Stimulated activated CD8-positive, alpha-beta memory T cell treated with anti-CD3 and anti-CD28 coated beads, Interleukin-7, amount 100 ng/mL, for 48 hours (primary cell): Measurements from ENCODE around the gene GLB1L.
A peak's percentile ranks its signal among the peaks of the same experiment; 100 is the strongest.
"Not testable (repeated sequence)": the region's sequence is repeated elsewhere in the genome, so short reads cannot be mapped to it uniquely, and the experiment has no call there.

ENCODE experiments used
- DNase-seq, 2 donors: peaks; one replicate each; pipeline ENCODE4 v3.0.0-alpha.2; 2020; ENCODE audit warnings: low read depth in 1 of 2; ENCODE audit errors: extremely low read depth in 1 of 2

The GLB1L gene

DNA sequence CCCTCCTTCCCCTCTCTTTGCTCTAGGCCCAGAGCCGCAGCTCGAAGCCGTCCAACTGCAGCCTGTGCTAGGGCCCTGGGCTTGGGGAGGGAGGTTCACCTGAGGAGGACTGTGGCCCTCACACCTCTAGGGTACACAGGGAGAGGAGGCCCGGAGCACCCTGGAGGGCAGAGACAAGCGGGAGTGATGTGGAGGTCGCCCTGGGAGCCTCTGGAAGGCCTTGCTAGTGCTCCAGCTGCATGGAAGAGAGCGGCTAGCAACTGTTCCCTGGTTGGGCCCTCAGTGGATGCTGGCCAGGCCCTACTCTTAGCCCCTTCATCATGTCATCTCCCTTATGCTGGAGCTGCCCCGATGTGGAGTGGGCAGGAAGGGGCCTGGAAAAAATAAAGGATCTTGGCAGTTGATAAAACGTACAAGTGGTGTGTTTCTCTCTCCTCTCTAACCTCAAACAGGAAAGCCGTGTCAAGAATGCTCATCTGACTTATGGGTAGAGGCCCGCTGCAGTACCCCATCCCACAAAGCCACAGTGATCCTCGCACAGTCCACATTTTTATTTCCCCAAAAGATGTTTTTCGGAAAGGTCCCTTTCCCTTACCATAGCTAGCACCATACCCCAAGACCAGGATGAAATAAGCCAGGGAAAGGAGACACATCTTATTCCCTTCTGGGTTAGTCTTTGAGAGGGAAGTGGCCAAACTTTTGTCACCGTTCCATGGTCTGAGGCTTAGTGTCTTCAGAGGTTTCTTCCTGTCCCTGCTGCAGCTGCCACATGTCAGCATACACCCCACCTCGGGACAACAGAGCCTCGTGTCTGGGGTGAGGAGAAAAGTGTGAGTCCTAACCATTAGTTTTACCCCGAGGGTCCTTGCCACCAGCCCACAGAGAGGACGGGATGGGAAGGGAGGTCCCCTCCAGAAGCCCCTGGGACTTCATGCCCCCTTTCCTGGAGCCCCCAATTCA lies 35.7 kb downstream of the GLB1L start:
- no peak for DNase-seq

GRCh38 chr2:219207884-219208740 lies 37.1 kb downstream of the GLB1L start:
- no peak for DNase-seq

GRCh38 chr2:219207134-219207883 lies 37.9 kb downstream of the GLB1L start:
- no peak for DNase-seq

- DNase-seq = peak; percentile 88 to 93
Measured at GRCh38 chr2:219206328-219207133, 38.7 kb downstream of the GLB1L start, which contains the start of gene ZFAND2B. ZFAND2B (plus strand) TSS chr2:219206782; CDS start chr2:219206988, 206 bp downstream.

DNA sequence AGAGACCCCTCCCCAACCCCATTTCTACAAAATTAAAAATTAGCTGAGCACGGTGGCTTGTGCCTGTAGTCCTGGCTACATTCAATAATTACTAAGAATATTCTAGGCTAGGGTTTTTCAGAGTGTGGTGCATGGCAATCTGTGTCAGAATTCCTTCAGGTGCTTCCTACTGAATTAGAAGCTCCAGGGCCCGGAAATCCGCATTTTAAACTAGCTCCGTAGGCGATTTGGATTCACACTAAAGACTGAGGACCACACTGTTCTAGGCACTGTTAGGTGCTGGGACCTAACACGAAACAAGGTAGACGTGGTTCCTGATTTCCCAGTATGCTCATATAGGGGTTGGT lies 39.3 kb downstream of the GLB1L start:
- DNase-seq = no peak

- no peak for DNase-seq
Measured at GRCh38 chr2:219205165-219205538, 40.1 kb downstream of the GLB1L start.

DNA sequence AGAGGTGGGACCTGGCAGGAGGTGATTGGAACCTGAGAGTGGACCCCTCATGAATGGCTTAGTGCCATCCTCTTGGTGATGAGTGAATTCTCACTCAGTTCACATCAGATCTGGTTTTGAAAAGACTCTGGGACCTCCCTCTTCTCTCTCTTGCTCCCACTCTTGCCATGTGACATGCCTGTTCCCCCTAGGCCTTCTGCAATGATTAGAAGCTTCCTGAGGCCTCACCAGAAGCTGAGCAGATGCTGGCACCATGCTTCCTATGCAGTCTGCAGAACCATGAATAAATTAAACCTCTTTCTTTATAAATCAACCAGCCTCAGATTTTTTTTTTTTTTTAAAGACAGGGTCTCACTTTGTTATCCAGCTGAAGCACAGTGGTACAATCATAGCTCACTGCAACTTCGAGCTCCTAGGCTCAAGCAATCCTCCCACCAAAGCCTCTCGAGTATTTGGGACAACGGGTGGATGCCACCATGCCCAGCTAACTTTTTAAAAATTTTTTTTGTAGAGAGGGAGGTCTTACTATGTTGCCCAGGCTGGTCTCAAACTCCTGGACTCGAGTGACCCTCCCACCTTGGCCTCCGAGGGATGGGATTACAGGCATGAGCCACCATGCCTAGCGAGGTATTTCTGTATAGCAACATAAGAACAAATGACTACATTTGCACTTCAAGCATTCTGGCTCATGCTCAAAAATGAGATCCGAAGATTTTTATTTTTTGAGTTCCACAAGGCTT lies 40.6 kb downstream of the GLB1L start:
- no peak for DNase-seq

GRCh38 chr2:219201331-219201730 lies 43.9 kb downstream of the GLB1L start:
- DNase-seq = not testable (repeated sequence)

DNA sequence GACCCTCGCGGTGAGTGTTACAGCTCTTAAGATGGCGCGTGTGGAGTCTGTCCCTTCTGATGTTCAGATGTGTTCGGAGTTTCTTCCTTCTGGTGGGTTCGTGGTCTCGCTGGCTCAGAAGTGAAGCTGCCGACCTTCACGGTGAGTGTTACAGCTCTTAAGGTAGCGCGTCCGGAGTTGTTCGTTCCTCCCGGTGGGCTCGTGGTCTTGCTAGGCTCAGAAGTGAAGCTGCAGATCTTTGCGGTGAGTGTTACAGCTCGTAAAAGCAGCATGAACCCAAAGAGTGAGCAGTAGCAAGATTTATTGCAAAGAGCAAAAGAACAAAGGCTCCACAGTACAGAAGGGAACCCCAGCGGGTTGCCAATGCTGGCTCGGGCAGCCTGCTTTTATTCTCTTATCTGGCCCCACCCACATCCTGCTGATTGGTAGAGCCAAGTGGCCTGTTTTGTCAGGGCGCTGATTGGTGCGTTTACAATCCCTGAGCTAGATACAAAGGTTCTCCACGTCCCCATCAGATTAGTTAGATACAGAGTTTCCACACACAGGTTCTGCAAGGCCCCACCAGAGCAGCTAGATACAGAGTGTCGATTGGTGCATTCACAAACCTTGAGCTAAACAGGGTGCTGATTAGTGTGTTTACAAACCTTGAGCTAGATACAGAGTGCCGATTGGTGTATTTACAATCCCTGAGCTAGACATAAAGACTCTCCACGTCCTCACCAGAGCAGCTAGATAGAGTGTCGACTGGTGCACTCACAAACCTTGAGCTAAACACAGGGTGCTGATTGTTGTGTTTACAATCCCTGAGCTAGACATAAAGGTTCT lies 44.5 kb downstream of the GLB1L start:
- peak in 1 of 2 donors; percentile 27 for DNase-seq

GRCh38 chr2:219199470-219200211 lies 45.6 kb downstream of the GLB1L start:
- no peak for DNase-seq

DNA sequence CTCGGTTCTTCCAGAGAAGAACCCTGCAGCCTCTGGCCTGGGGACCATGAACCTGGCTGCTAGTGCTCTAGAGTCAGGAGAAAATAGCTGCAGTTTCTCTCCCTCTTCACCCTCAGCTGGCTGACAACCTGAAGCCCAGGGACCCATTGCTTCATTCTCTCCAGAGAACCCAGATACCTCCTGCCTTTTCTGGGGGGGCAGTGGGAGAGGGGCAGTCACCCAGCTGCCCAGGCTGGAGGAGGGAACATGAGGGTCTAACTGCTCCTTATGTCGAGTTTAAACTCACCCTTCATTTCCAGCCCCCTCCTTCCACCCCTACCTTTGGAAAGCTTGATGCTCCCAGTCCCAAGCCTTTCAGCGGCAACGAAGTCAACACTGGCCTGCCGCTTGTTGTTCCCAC lies 46.3 kb downstream of the GLB1L start:
- no peak for DNase-seq

GRCh38 chr2:219197388-219197787 lies 47.9 kb downstream of the GLB1L start:
- DNase-seq = no peak

GRCh38 chr2:219186754-219187456 lies 58.3 kb downstream of the GLB1L start:
- DNase-seq = no peak
